HEK293 (cell line): Measurements from ENCODE around the gene CLEC6A.
"Not testable (repeated sequence)": the region's sequence is repeated elsewhere in the genome, so short reads cannot be mapped to it uniquely, and the experiment has no call there.

Source experiments
- OVOL3 ChIP-seq: fragments of 450-650 bp; formaldehyde crosslinking; IDR thresholded peaks from 2 replicates; pipeline ENCODE4 v1.5.1; 2016; ENCODE audit warnings: missing biosample characterization, missing genetic modification characterization
- SP7 ChIP-seq: fragments of 450-650 bp; formaldehyde crosslinking; IDR thresholded peaks from 2 replicates; pipeline ENCODE4 v1.5.1; 2016; ENCODE audit warnings: missing biosample characterization, missing genetic modification characterization
- ZBTB48 ChIP-seq: fragments of 450-650 bp; formaldehyde crosslinking; IDR thresholded peaks from 2 replicates; pipeline ENCODE4 v1.5.1; 2016; ENCODE audit warnings: missing biosample characterization, missing genetic modification characterization
- ZNF350 ChIP-seq: fragments of 450-650 bp; formaldehyde crosslinking; IDR thresholded peaks from 2 replicates; pipeline ENCODE4 v1.5.0; 2017; ENCODE audit warnings: missing biosample characterization, mild to moderate bottlenecking, missing genetic modification characterization
- TF ChIP-seq, protein P1 (sequence below): fragments of 450-650 bp; formaldehyde crosslinking; IDR thresholded peaks from 2 replicates; pipeline ENCODE4 v1.5.1; 2016; ENCODE audit warnings: missing biosample characterization, missing genetic modification characterization

DNA sequence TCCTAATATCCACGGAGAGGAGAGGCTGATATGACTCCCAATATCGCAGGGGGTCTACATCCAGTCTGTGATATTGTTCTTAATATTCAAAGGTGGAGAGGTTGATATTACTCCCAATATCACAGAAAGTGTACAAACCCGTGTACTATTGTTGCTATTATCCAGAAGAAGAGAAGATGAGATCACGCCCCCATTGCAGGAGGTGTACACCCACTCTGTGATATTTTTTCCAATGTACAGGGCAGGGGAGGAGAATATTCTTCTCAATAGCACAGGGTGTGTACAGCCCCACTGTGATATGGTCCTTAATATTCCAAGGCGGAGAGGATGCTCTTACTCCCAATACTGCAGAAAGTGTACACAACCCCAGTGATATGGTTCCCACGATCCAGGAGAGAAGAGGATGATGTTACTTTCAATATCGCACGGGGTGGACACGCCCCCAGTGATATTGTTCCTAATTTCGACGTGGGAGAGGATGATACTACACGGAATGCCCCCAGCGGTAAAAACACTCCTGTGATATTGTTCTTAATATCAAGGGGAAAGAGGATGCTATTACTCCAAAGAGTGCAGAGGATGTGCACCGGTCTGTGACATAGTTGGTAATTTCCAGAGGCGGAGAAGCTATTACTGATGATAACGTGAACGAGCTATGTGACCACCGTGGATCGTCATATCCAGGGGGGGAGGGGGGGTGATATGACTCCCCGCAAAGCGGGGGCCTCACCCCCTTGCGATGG lies 11.1 kb upstream of the CLEC6A start:
- TF ChIP-seq, protein P1, sequence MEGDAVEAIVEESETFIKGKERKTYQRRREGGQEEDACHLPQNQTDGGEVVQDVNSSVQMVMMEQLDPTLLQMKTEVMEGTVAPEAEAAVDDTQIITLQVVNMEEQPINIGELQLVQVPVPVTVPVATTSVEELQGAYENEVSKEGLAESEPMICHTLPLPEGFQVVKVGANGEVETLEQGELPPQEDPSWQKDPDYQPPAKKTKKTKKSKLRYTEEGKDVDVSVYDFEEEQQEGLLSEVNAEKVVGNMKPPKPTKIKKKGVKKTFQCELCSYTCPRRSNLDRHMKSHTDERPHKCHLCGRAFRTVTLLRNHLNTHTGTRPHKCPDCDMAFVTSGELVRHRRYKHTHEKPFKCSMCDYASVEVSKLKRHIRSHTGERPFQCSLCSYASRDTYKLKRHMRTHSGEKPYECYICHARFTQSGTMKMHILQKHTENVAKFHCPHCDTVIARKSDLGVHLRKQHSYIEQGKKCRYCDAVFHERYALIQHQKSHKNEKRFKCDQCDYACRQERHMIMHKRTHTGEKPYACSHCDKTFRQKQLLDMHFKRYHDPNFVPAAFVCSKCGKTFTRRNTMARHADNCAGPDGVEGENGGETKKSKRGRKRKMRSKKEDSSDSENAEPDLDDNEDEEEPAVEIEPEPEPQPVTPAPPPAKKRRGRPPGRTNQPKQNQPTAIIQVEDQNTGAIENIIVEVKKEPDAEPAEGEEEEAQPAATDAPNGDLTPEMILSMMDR, result not testable (repeated sequence)
- TF ChIP-seq ZBTB48; SP7; OVOL3 (tag by site-specific recombination); ZNF350: not testable (repeated sequence)
